ENCODE data around the gene NPR3.

NPR3 gene

DNA sequence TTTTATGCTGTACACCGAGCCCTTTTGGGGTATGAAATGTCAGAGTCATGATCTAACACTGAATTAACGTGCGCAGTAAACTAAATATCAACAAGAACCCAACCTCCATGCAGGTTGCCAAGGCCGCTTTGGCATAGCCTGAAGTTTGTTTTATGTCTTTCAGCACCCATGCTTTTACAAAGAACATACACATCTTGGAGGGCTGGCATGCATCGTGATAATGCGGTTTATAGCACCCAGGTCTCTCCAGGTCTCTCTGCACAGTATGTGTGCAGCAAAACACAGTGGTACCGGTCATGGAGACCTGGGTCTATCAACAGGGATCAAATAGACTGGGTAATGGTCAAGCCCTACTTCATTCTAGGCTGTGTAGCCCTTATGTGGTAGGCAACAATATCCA lies 11.8 kb downstream of the NPR3 start:
- peaks cover 6% of the 10 kb centered on the region for H3K27me3 Mint-ChIP-seq
- no peak overlapping the region for H3K4me3 Mint-ChIP-seq
- H3K36me3 Mint-ChIP-seq (ENCODE audit: low read depth), result no peaks in the 10 kb centered on the region
- H3K27ac Mint-ChIP-seq, result no peak overlapping the region
- H3K4me1 Mint-ChIP-seq, result peaks cover 7% of the 10 kb centered on the region
- ATAC-seq (no peak), DNase-seq (no peak)
- H3K9me3 Mint-ChIP-seq, result peaks cover 15% of the 10 kb centered on the region

DNA sequence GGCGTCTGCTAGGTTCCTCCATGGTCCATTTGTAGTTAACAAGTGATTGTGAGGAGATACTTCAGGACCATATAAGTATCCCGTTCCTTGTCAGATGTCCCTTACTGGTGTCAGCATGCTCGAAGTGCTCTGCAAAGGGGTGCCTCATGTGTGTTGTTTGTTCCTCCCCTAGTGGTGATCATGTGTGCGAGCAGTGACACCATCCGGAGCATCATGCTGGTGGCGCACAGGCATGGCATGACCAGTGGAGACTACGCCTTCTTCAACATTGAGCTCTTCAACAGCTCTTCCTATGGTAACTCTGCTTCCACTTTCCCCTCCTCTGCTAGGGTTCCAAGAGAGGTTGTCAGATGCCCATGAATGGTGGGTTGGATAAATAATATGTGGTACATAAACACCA lies 13.4 kb downstream of the NPR3 start:
- H3K4me3 Mint-ChIP-seq, result no peak overlapping the region
- no peak overlapping the region for H3K27ac Mint-ChIP-seq
- DNase-seq, result no peak
- peaks cover 6% of the 10 kb centered on the region for H3K27me3 Mint-ChIP-seq
- ATAC-seq, result no peak
- H3K4me1 Mint-ChIP-seq, result peaks cover 7% of the 10 kb centered on the region
- no peaks in the 10 kb centered on the region for H3K36me3 Mint-ChIP-seq (ENCODE audit: low read depth)
- peaks cover 9% of the 10 kb centered on the region for H3K9me3 Mint-ChIP-seq

GRCh38 chr5:32726086-32726557 lies 15.0 kb downstream of the NPR3 start:
- no peak overlapping the region for H3K4me3 Mint-ChIP-seq
- DNase-seq (no peak), ATAC-seq (no peak)
- H3K9me3 Mint-ChIP-seq, result peaks cover 6% of the 10 kb centered on the region
- H3K36me3 Mint-ChIP-seq (ENCODE audit: low read depth), result no peaks in the 10 kb centered on the region
- H3K27me3 Mint-ChIP-seq, result peaks cover 6% of the 10 kb centered on the region
- H3K4me1 Mint-ChIP-seq, result peaks cover 7% of the 10 kb centered on the region
- no peak overlapping the region for H3K27ac Mint-ChIP-seq

GRCh38 chr5:32729651-32730050 lies 18.5 kb downstream of the NPR3 start:
- ATAC-seq (no peak), DNase-seq (no peak)
- no peak overlapping the region for H3K27ac Mint-ChIP-seq
- peaks cover 7% of the 10 kb centered on the region for H3K4me1 Mint-ChIP-seq
- no peaks in the 10 kb centered on the region for H3K36me3 Mint-ChIP-seq (ENCODE audit: low read depth)
- H3K27me3 Mint-ChIP-seq, result no peaks in the 10 kb centered on the region
- H3K4me3 Mint-ChIP-seq, result no peak overlapping the region
- H3K9me3 Mint-ChIP-seq, result peaks cover 9% of the 10 kb centered on the region

DNA sequence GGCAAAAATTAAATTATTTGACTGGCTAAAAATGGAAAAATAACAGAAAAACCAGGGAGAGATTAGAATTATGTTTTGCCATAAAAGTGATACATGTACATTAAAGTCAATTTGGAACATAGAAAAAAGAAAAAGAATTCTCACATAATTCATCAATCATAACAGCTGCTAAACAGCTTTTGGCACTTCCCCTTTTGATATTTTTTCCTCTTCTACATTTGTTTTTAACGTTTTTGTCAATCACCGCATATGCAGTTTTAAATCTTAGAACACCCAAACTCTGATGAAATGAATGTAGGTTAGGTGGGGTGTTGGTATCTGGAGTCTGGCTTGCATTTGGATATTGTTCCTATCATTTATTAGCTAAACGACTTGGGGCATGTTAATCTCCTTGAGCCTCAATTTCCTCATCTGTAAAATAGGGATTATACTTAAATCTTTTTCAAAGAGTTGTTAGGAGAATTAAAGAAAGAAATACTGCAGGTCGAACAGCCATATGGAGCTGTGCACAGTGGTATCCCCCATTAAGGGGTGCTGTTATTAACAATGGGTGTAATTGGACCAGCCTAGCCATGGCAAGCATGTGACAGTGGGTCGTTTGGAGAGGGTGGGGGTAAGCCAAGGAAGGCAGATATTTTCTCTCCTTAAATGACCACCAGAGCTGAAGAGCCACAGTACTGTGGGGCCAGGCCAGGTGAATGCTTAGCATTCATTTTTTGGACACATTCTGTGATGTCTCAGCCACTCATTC lies 22.6 kb downstream of the NPR3 start:
- no peak for DNase-seq
- Mint-ChIP-seq H3K9me3 (peaks cover 3% of the 10 kb centered on the region), H3K36me3 (ENCODE audit: low read depth) (no peaks in the 10 kb centered on the region)

DNA sequence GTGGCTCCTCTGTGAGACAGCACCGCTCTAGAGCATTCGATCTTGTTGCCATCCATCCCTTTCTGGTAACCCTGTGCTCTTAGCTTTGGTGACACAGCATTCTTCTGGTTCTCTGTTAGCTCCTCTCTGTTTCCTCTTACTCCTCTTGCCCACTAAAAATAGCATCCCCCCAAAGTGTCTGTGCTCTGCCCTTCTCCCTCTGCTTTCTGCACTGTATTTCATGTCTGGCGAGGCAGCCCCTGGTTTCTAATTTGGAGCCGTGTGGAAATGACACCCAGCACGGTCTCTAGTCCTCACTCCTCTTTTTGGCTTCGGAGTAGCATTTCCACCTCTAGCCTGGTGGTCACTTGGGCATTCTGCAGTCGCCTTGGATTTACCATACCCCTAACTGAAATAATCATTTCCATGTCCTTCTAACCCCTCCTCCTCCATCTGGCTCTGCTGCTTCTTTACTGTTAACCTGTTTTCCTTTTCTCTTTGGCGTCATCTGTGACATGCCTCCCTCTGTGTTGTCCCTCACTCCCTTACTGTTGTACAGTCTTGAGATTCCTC lies 23.8 kb downstream of the NPR3 start:
- ATAC-seq, result no peak
- Mint-ChIP-seq H3K36me3 (ENCODE audit: low read depth) (no peaks in the 10 kb centered on the region), H3K4me1 (no peaks in the 10 kb centered on the region), H3K9me3 (peaks cover 3% of the 10 kb centered on the region), H3K4me3 (no peak overlapping the region), H3K27ac (no peak overlapping the region), H3K27me3 (no peaks in the 10 kb centered on the region)
- DNase-seq, result no peak

More for the DNA sequence above, 22.6 kb downstream of the NPR3 start:
- H3K4me3 Mint-ChIP-seq, result no peak overlapping the region
- H3K4me1 Mint-ChIP-seq, result no peaks in the 10 kb centered on the region
- H3K27me3 Mint-ChIP-seq, result no peaks in the 10 kb centered on the region
- no peak overlapping the region for H3K27ac Mint-ChIP-seq
- ATAC-seq, result no peak

GRCh38 chr5:32735512-32735911 lies 24.4 kb downstream of the NPR3 start:
- Mint-ChIP-seq H3K4me3 (no peak overlapping the region), H3K9me3 (peaks cover 3% of the 10 kb centered on the region), H3K27ac (no peak overlapping the region), H3K4me1 (no peaks in the 10 kb centered on the region), H3K36me3 (ENCODE audit: low read depth) (no peaks in the 10 kb centered on the region), H3K27me3 (no peaks in the 10 kb centered on the region)
- ATAC-seq (no peak), DNase-seq (no peak)

DNA sequence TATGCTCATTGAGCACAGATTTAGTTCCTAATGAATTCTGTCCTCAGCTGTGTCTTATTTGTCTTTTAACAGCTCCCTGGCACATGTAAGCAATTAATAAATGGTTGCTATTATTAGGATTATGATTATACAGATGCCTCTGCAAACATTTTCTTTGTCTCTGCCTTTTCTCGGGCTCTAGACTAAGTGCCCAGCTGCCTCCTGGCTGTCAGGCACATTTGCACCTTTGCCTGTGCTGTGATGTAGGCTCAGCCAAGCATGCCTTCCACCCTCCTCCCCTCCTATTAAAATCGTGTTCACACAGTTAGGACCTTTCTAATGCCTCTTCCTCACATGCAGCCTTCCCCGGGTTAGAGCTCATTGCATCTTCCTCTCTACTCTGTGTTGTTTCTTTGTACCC lies 25.7 kb downstream of the NPR3 start:
- H3K4me1 Mint-ChIP-seq, result no peaks in the 10 kb centered on the region
- H3K27ac Mint-ChIP-seq, result no peak overlapping the region
- H3K4me3 Mint-ChIP-seq, result no peak overlapping the region
- ATAC-seq (no peak), DNase-seq (no peak)
- H3K36me3 Mint-ChIP-seq (ENCODE audit: low read depth), result no peaks in the 10 kb centered on the region
- peaks cover 3% of the 10 kb centered on the region for H3K9me3 Mint-ChIP-seq
- H3K27me3 Mint-ChIP-seq, result no peaks in the 10 kb centered on the region

DNA sequence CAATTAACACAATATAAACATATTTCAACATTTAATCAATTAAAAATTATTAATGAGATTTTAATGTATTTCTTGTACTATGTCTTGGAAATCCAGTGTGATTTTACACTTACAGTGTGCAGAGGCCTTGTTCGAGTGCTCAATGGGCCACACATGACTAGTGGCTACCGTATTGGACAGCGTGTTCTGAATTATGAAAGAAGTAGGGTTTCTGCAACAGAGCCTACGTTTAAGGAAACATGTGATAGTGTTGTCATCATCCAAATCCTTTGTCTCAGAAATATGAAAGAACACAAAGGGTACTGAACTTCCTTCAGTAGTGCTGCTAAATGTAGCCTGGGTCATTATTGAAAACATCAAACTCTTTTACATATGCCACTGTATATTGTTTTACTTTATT lies 29.5 kb downstream of the NPR3 start:
- Mint-ChIP-seq H3K9me3 (no peaks in the 10 kb centered on the region), H3K27me3 (peaks cover 2% of the 10 kb centered on the region), H3K4me3 (no peak overlapping the region), H3K4me1 (no peaks in the 10 kb centered on the region), H3K36me3 (ENCODE audit: low read depth) (no peaks in the 10 kb centered on the region), H3K27ac (no peak overlapping the region)
- ATAC-seq, result no peak
- no peak for DNase-seq

- Mint-ChIP-seq H3K27me3 (peaks cover 2% of the 10 kb centered on the region), H3K27ac (no peak overlapping the region), H3K36me3 (ENCODE audit: low read depth) (no peaks in the 10 kb centered on the region), H3K4me3 (no peak overlapping the region), H3K9me3 (no peaks in the 10 kb centered on the region), H3K4me1 (no peaks in the 10 kb centered on the region)
- ATAC-seq (no peak), DNase-seq (no peak)
Measured at GRCh38 chr5:32745317-32745716, 34.2 kb downstream of the NPR3 start.

- Mint-ChIP-seq H3K36me3 (ENCODE audit: low read depth) (no peaks in the 10 kb centered on the region), H3K4me1 (no peaks in the 10 kb centered on the region), H3K27me3 (no peaks in the 10 kb centered on the region), H3K4me3 (no peak overlapping the region), H3K9me3 (peaks cover 5% of the 10 kb centered on the region), H3K27ac (no peak overlapping the region)
- no peak for ATAC-seq
- no peak for DNase-seq
Measured at GRCh38 chr5:32752411-32752810, 41.3 kb downstream of the NPR3 start.

DNA sequence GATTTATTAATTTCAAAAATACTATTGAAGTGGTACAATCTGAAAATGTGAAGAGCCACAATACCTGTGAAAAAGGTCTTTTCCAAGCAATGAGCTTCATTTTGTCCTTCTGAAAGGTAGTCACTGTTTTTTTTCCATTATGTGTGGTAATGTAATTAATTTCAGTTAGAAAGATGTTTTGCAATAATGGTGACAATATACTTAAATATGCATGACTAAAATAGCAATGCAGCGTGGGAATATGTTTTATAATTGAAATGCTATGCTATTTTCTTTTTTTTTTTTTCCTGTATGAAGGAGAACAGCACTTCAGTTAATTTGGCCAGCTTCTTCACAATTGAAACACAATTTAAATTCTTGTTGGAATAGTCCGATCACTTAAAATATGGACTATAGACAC lies 41.9 kb downstream of the NPR3 start:
- DNase-seq (no peak), ATAC-seq (no peak)
- Mint-ChIP-seq H3K27me3 (no peaks in the 10 kb centered on the region), H3K4me1 (no peaks in the 10 kb centered on the region), H3K9me3 (peaks cover 5% of the 10 kb centered on the region), H3K27ac (no peak overlapping the region), H3K4me3 (no peak overlapping the region), H3K36me3 (ENCODE audit: low read depth) (no peaks in the 10 kb centered on the region)

GRCh38 chr5:32753765-32754164 lies 42.6 kb downstream of the NPR3 start:
- Mint-ChIP-seq H3K27me3 (no peaks in the 10 kb centered on the region), H3K4me3 (no peak overlapping the region), H3K9me3 (peaks cover 5% of the 10 kb centered on the region), H3K27ac (no peak overlapping the region), H3K36me3 (ENCODE audit: low read depth) (no peaks in the 10 kb centered on the region), H3K4me1 (no peaks in the 10 kb centered on the region)
- ATAC-seq (no peak), DNase-seq (no peak)

DNA sequence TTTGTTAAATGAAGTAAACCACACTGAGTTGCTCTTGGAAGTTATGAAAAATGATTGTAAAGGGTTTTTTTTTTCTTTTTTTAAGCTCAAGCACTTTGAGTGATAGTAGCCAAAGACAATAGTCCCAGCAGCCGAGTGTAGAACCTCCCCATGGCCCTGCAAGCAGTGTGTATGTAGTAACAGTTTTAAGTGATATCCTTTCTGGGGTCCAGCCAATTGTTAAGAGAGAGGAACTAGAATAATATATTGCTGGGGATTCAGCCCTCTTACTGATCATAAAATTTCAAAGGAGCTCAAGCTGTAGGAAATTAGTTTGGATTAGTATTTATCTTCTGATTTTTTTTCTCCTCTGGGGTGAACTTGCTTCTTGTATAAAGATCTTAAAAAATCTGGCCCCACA lies 43.2 kb downstream of the NPR3 start:
- no peaks in the 10 kb centered on the region for H3K36me3 Mint-ChIP-seq (ENCODE audit: low read depth)
- no peak overlapping the region for H3K4me3 Mint-ChIP-seq
- ATAC-seq, result no peak
- no peaks in the 10 kb centered on the region for H3K27me3 Mint-ChIP-seq
- no peak for DNase-seq
- H3K27ac Mint-ChIP-seq, result no peak overlapping the region
- no peaks in the 10 kb centered on the region for H3K4me1 Mint-ChIP-seq
- H3K9me3 Mint-ChIP-seq, result peaks cover 5% of the 10 kb centered on the region

DNA sequence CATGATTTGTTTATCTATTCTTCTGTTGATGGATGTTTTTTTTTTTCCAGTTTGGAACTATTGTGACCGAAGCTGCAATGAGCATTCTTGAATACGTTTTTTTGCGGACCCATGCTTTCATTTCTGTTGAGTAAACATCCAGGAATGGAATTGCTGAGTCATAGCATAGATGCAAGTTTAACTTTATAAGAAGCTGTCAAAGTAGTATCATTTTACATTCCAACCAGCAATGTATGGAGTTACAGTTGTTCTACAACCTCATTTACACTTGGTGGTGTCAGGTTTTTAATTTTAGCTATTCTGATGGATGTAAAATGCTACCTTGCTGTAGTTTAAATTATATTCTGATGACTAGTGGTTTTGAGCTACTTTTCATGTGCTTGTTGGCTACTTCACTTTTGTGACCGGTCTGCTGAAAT lies 49.0 kb downstream of the NPR3 start:
- Mint-ChIP-seq H3K27ac (no peak overlapping the region), H3K4me1 (no peaks in the 10 kb centered on the region), H3K36me3 (ENCODE audit: low read depth) (no peaks in the 10 kb centered on the region), H3K4me3 (no peak overlapping the region), H3K27me3 (no peaks in the 10 kb centered on the region), H3K9me3 (peaks cover 3% of the 10 kb centered on the region)
- DNase-seq, result no peak
- ATAC-seq, result no peak
